Neuronal stem cell (in vitro differentiated cells): ENCODE measurements around the gene ALLC.

Experiments used
- DNase-seq: peaks from one replicate; pipeline ENCODE4 v3.0.0-alpha.2; 2013; ENCODE audit warnings: low spot score
- H2AFZ ChIP-seq: one replicate; pipeline ENCODE4 v1.6.1; 2013; ENCODE audit warnings: mild to moderate bottlenecking, low read length, inconsistent platforms
- H2AK5ac ChIP-seq: 2 replicates; pipeline ENCODE4 v1.6.1; 2013; ENCODE audit warnings: low read depth, mild to moderate bottlenecking, inconsistent platforms, low read length, moderate library complexity, mixed read lengths
- H2BK120ac ChIP-seq: 2 replicates; pipeline ENCODE4 v1.6.1; 2013; ENCODE audit warnings: low read depth, mild to moderate bottlenecking, inconsistent platforms, low read length, moderate library complexity, mixed read lengths
- H2BK12ac ChIP-seq: one replicate; pipeline ENCODE4 v1.6.1; 2013; ENCODE audit warnings: low read length, inconsistent platforms
- H2BK15ac ChIP-seq: 2 replicates; pipeline ENCODE4 v1.6.1; 2013; ENCODE audit warnings: mild to moderate bottlenecking, low read length, inconsistent platforms, mixed read lengths
- H2BK5ac ChIP-seq: one replicate; pipeline ENCODE4 v1.6.1; 2013; ENCODE audit warnings: inconsistent platforms, mild to moderate bottlenecking, low read length, moderate library complexity
- H3K14ac ChIP-seq: one replicate; pipeline ENCODE4 v1.6.1; 2013; ENCODE audit warnings: low read length, inconsistent platforms
- H3K18ac ChIP-seq: 2 replicates; pipeline ENCODE4 v1.6.1; 2013; ENCODE audit warnings: low read length, inconsistent platforms
- H3K23ac ChIP-seq: 2 replicates; pipeline ENCODE4 v1.6.1; 2013; ENCODE audit warnings: low read depth, mild to moderate bottlenecking, mixed read lengths, low read length, inconsistent platforms; ENCODE audit not compliant: poor library complexity
- H3K27ac ChIP-seq: replicated peaks from 3 replicates; pipeline ENCODE4 v1.5.1; 2013; ENCODE audit warnings: low read length, inconsistent platforms
- H3K27me3 ChIP-seq, 3 experiments: 2 replicates each; pipeline ENCODE4 v1.6.1; 2013; ENCODE audit warnings: low read length in 3 of 3, mild to moderate bottlenecking in 2 of 3, inconsistent platforms in 1 of 3, low read depth in 1 of 3, mixed read lengths in 1 of 3, moderate library complexity in 1 of 3; ENCODE audit not compliant: control insufficient read depth in 3 of 3, insufficient read depth in 3 of 3
- H3K36me3 ChIP-seq, 2 donors: replicated peaks in 1 of 2; 2 replicates each; pipeline ENCODE4 v1.6.1; 2013; ENCODE audit warnings: low read length in 2 of 2; ENCODE audit not compliant: control insufficient read depth in 2 of 2, insufficient read depth in 2 of 2
- H3K4ac ChIP-seq: 2 replicates; pipeline ENCODE4 v1.6.1; 2013; ENCODE audit warnings: inconsistent platforms, mild to moderate bottlenecking, low read length, moderate library complexity
- H3K4me1 ChIP-seq, 2 donors: 1 replicate in 1 of 2; 2 replicates in 1 of 2; pipeline ENCODE4 v1.6.1; 2013; ENCODE audit warnings: low read length in 2 of 2, low read depth in 1 of 2; ENCODE audit not compliant: control insufficient read depth in 2 of 2, insufficient read depth in 1 of 2
- H3K4me2 ChIP-seq: one replicate; pipeline ENCODE4 v1.6.1; 2013; ENCODE audit warnings: mild to moderate bottlenecking, low read length, inconsistent platforms; ENCODE audit not compliant: insufficient read depth, poor library complexity, severe bottlenecking
- H3K4me3 ChIP-seq, 2 donors: 2 replicates each; pipeline ENCODE4 v1.5.1; 2013; ENCODE audit warnings: low read length in 2 of 2, mild to moderate bottlenecking in 2 of 2, inconsistent platforms in 1 of 2, moderate library complexity in 1 of 2
- H3K79me1 ChIP-seq: one replicate; pipeline ENCODE4 v1.6.1; 2013; ENCODE audit warnings: low read depth, mild to moderate bottlenecking, inconsistent platforms, low read length, moderate library complexity
- H3K9ac ChIP-seq: one replicate; pipeline ENCODE4 v1.6.1; 2013; ENCODE audit warnings: mild to moderate bottlenecking, low read depth, low read length, inconsistent platforms; ENCODE audit not compliant: poor library complexity
- H3K9me3 ChIP-seq, 2 donors: replicated peaks in 1 of 2; 2 replicates each; pipeline versions ENCODE3 to v1.6.1; 2013; ENCODE audit warnings: low read length in 2 of 2, mild to moderate bottlenecking in 2 of 2, inconsistent platforms in 1 of 2, low read depth in 1 of 2, mixed read lengths in 1 of 2, moderate library complexity in 1 of 2; ENCODE audit not compliant: control insufficient read depth in 2 of 2, insufficient read depth in 1 of 2
- H4K8ac ChIP-seq: one replicate; pipeline ENCODE4 v1.6.1; 2013; ENCODE audit warnings: low read depth, mild to moderate bottlenecking, inconsistent platforms, low read length, moderate library complexity
- H4K91ac ChIP-seq: one replicate; pipeline ENCODE4 v1.6.1; 2013; ENCODE audit warnings: low read length, low read depth, mild to moderate bottlenecking, inconsistent platforms; ENCODE audit not compliant: poor library complexity
- WGBS, 2 donors: extraction: QIAGEN DNeasy Blood & Tissue Kit; methylation state at CpG; one replicate each; pipeline ENCODE4 v1.1.7; 2013; ENCODE audit warnings: missing lambda C conversion rate in 2 of 2, mixed read lengths in 1 of 2; ENCODE audit not compliant: insufficient read length in 2 of 2, insufficient replicate concordance in 1 of 2; ENCODE audit errors: extremely low coverage in 2 of 2; 5-methylcytosine and 5-hydroxymethylcytosine counted together

Gene ALLC

GRCh38 chr2:3725458-3726250 is 67.7 kb downstream of the ALLC start:
- no peak overlapping the region for H3K4me2 ChIP-seq
- H3K27me3 ChIP-seq: peaks cover 0 to 6% (median 0%) of the 10 kb centered on the region in 3 experiments
- H3K9me3 ChIP-seq: peaks cover 0 to 3% of the 10 kb centered on the region in 2 donors
- no peak overlapping the region for H3K4me3 ChIP-seq
- no peak overlapping the region for H3K9ac ChIP-seq
- no peak overlapping the region for H2BK5ac ChIP-seq
- H3K4ac ChIP-seq: no peak overlapping the region
- no peak overlapping the region for H2BK12ac ChIP-seq
- no peak overlapping the region for H3K27ac ChIP-seq
- no peaks in the 10 kb centered on the region for H3K79me1 ChIP-seq
- H4K8ac ChIP-seq: no peak overlapping the region
- DNase-seq: no peak
- no CpG with 5 or more reads among the region's 23 CpGs for WGBS, 2 donors
- H2AFZ ChIP-seq: no peak overlapping the region
- H3K36me3 ChIP-seq: no peaks in the 10 kb centered on the region
- peak overlapping the region; percentile 11 for H2BK15ac ChIP-seq
- H3K23ac ChIP-seq: no peak overlapping the region
- H2BK120ac ChIP-seq: no peak overlapping the region
- no peak overlapping the region for H4K91ac ChIP-seq
- no peak overlapping the region for H2AK5ac ChIP-seq
- H3K14ac ChIP-seq: no peak overlapping the region
- peak overlapping the region; percentile 13 for H3K18ac ChIP-seq
- H3K4me1 ChIP-seq: peaks cover 0 to 6% of the 10 kb centered on the region in 2 donors

GRCh38 chr2:3726511-3726910 is 68.5 kb downstream of the ALLC start:
- H3K4me1 ChIP-seq: peaks cover 0 to 6% of the 10 kb centered on the region in 2 donors
- WGBS, 2 donors: no CpG with 5 or more reads among the region's 10 CpGs

GRCh38 chr2:3727397-3728045 is 69.5 kb downstream of the ALLC start:
- Histone ChIP-seq H3K79me1 (no peaks in the 10 kb centered on the region), H3K9me3 (no peaks in the 10 kb centered on the region), H3K14ac (no peak overlapping the region), H3K27me3 (peaks cover 0 to 6% (median 0%) of the 10 kb centered on the region in 3 experiments), H3K36me3 (no peaks in the 10 kb centered on the region), H3K18ac (peak overlapping the region; percentile 53), H3K23ac (no peak overlapping the region), H3K4ac (no peak overlapping the region), H2BK120ac (no peak overlapping the region), H3K4me2 (no peak overlapping the region), H2BK12ac (no peak overlapping the region), H2BK5ac (no peak overlapping the region), H3K9ac (no peak overlapping the region), H4K8ac (no peak overlapping the region), H3K4me1 (peaks cover 0 to 6% of the 10 kb centered on the region in 2 donors), H2AK5ac (no peak overlapping the region), H2AFZ (peak overlapping the region; percentile 85), H3K4me3 (no peak overlapping the region), H3K27ac (no peak overlapping the region), H4K91ac (no peak overlapping the region), H2BK15ac (no peak overlapping the region)
- peak; percentile 6 for DNase-seq
- no CpG with 5 or more reads among the region's 12 CpGs for WGBS, 2 donors

More at GRCh38 chr2:3726511-3726910, 68.5 kb downstream of the ALLC start:
- no peak overlapping the region for H3K23ac ChIP-seq
- no peak overlapping the region for H4K8ac ChIP-seq
- H3K79me1 ChIP-seq: no peaks in the 10 kb centered on the region
- H3K36me3 ChIP-seq: no peaks in the 10 kb centered on the region
- peak overlapping the region; percentile 11 for H2BK15ac ChIP-seq
- no peak overlapping the region for H3K4ac ChIP-seq
- H2AFZ ChIP-seq: no peak overlapping the region
- H3K18ac ChIP-seq: no peak overlapping the region
- no peak overlapping the region for H4K91ac ChIP-seq
- no peak overlapping the region for H3K9ac ChIP-seq
- no peak overlapping the region for H2BK5ac ChIP-seq
- no peak overlapping the region for H3K27ac ChIP-seq
- peaks cover 0 to 6% (median 0%) of the 10 kb centered on the region in 3 experiments for H3K27me3 ChIP-seq
- no peak overlapping the region for H2BK12ac ChIP-seq
- H2AK5ac ChIP-seq: no peak overlapping the region
- H3K4me2 ChIP-seq: no peak overlapping the region
- H3K14ac ChIP-seq: no peak overlapping the region
- no peak for DNase-seq
- H3K9me3 ChIP-seq: no peaks in the 10 kb centered on the region
- H2BK120ac ChIP-seq: no peak overlapping the region
- H3K4me3 ChIP-seq: no peak overlapping the region
